ENCODE measurements around the gene RND1. TPM values are rescaled to one million over a fixed set of nuclear protein-coding genes. Genes with fewer than 3 reads are reported as not detected.

Gene RND1
- polyA plus RNA-seq, 1 donor from 2014 or later = 1.3 TPM

- Histone ChIP-seq H4K20me1 (ENCODE audit: insufficient read depth) (peaks cover 3% of the 10 kb centered on the region), H2AFZ (ENCODE audit: low read depth, low read length) (no peak overlapping the region), H3K36me3 (ENCODE audit: insufficient read depth, low read length) (no peaks in the 10 kb centered on the region), H3K27me3 (ENCODE audit: insufficient read depth, low read depth, low read length) (no peaks in the 10 kb centered on the region), H3K9ac (ENCODE audit: low read length) (no peak overlapping the region), H3F3A (ENCODE audit: insufficient read depth, low read length, poor library complexity, severe bottlenecking) (no peaks in the 10 kb centered on the region), H3K79me2 (replicated peaks; ENCODE audit: insufficient read depth, low read length) (peaks cover 28% of the 10 kb centered on the region), H3K9me2 (ENCODE audit: insufficient read depth, low read length) (no peaks in the 10 kb centered on the region), H3K9me3 (ENCODE audit: low read length) (no peaks in the 10 kb centered on the region), H3K4me2 (ENCODE audit: low read length) (no peak overlapping the region), H3K27ac (ENCODE audit: low read length) (no peak overlapping the region), H3K4me3 (ENCODE audit: low read length) (no peak overlapping the region)
- TF ChIP-seq REST (IDR thresholded peaks at IDR 0.05; ENCODE audit: borderline replicate concordance) = no peak
- TF ChIP-seq CTCF (IDR thresholded peaks at IDR 0.05; ENCODE audit: poor library complexity, severe bottlenecking) = no peak
- TF ChIP-seq RAD21 (conservative IDR thresholded peaks at IDR 0.05) = no peak
Measured at GRCh38 chr12:48822711-48823110, 43.0 kb downstream of the RND1 start.

GRCh38 chr12:48822139-48822538 is 43.5 kb downstream of the RND1 start:
- Histone ChIP-seq H3K27ac (ENCODE audit: low read length) (no peak overlapping the region), H3K4me2 (ENCODE audit: low read length) (no peak overlapping the region), H4K20me1 (ENCODE audit: insufficient read depth) (peaks cover 3% of the 10 kb centered on the region), H3K4me3 (ENCODE audit: low read length) (no peak overlapping the region), H3K9me2 (ENCODE audit: insufficient read depth, low read length) (no peaks in the 10 kb centered on the region), H3K27me3 (ENCODE audit: insufficient read depth, low read depth, low read length) (no peaks in the 10 kb centered on the region), H3K36me3 (ENCODE audit: insufficient read depth, low read length) (no peaks in the 10 kb centered on the region), H3F3A (ENCODE audit: insufficient read depth, low read length, poor library complexity, severe bottlenecking) (no peaks in the 10 kb centered on the region), H3K79me2 (replicated peaks; ENCODE audit: insufficient read depth, low read length) (peaks cover 34% of the 10 kb centered on the region), H3K9ac (ENCODE audit: low read length) (no peak overlapping the region), H2AFZ (ENCODE audit: low read depth, low read length) (no peak overlapping the region), H3K9me3 (ENCODE audit: low read length) (no peaks in the 10 kb centered on the region)
- TF ChIP-seq TAF1 (IDR thresholded peaks at IDR 0.05; ENCODE audit: low read depth) (no peak), EP300 (conservative IDR thresholded peaks at IDR 0.05; ENCODE audit: poor library complexity, severe bottlenecking) (no peak), SMC3 (conservative IDR thresholded peaks at IDR 0.05; ENCODE audit: poor library complexity) (no peak), MXI1 (conservative IDR thresholded peaks at IDR 0.05; ENCODE audit: poor library complexity, severe bottlenecking) (no peak), EZH2 (IDR thresholded peaks at IDR 0.05; ENCODE audit: borderline replicate concordance, insufficient read depth, low read length, poor library complexity, severe bottlenecking) (no peak), CTCF (IDR thresholded peaks at IDR 0.05; ENCODE audit: poor library complexity, severe bottlenecking) (no peak), RAD21 (conservative IDR thresholded peaks at IDR 0.05) (no peak), POLR2AphosphoS5 (IDR thresholded peaks at IDR 0.05) (no peak), REST (IDR thresholded peaks at IDR 0.05; ENCODE audit: borderline replicate concordance) (no peak)
